BJ (cell line): ENCODE data around the gene COL12A1. TPM values are rescaled to one million over a fixed set of nuclear protein-coding genes. Genes with fewer than 3 reads are reported as not detected.

Experiments
- CTCF ChIA-PET: fragments of 350-600 bp; formaldehyde crosslinking; extraction: SDS; loops from one replicate; lab custom pipeline; 2021; ENCODE audit warnings: antibody characterized with exemption, inconsistent platforms; lab: Yijun Ruan, JAX
- POLR2A ChIA-PET: fragments of 300-600 bp; sonication (Branson Sonifier 250); formaldehyde crosslinking; extraction: SDS; loops from one replicate; lab custom pipeline; 2021; ENCODE audit warnings: antibody characterized with exemption; lab: Charles Lee
- DNase-seq: peaks from one replicate; pipeline ENCODE4 v3.0.0-alpha.2; 2011; ENCODE audit warnings: low read depth
- H3K27me3 ChIP-seq: 2 replicates; pipeline ENCODE4 v1.6.0; 2011; ENCODE audit warnings: low read length; ENCODE audit not compliant: control insufficient read depth, insufficient read depth
- H3K36me3 ChIP-seq: 2 replicates; pipeline ENCODE4 v1.5.1; 2011; ENCODE audit warnings: low read length; ENCODE audit not compliant: control insufficient read depth, insufficient read depth
- H3K4me3 ChIP-seq: 2 replicates; pipeline ENCODE4 v1.5.1; 2011; ENCODE audit warnings: low read depth, mild to moderate bottlenecking, control low read depth, low read length
- polyA plus RNA-seq: library from polyadenylated mRNA; depleted of rRNA; stranded (reverse); fragments of >200 nt; gene quantifications from 2 replicates; pipeline ENCODE4 v1.2.3, GENCODE V29; 2011
- TF ChIP-seq, protein P1 (sequence below): IDR thresholded peaks from 2 replicates; pipeline ENCODE4 v1.5.1; 2011; ENCODE audit warnings: low read depth, mild to moderate bottlenecking, control low read depth, inconsistent platforms, low read length, moderate library complexity; ENCODE audit not compliant: insufficient read depth

The COL12A1 gene
- polyA plus RNA-seq, 1 experiment = 1,308 TPM

DNA sequence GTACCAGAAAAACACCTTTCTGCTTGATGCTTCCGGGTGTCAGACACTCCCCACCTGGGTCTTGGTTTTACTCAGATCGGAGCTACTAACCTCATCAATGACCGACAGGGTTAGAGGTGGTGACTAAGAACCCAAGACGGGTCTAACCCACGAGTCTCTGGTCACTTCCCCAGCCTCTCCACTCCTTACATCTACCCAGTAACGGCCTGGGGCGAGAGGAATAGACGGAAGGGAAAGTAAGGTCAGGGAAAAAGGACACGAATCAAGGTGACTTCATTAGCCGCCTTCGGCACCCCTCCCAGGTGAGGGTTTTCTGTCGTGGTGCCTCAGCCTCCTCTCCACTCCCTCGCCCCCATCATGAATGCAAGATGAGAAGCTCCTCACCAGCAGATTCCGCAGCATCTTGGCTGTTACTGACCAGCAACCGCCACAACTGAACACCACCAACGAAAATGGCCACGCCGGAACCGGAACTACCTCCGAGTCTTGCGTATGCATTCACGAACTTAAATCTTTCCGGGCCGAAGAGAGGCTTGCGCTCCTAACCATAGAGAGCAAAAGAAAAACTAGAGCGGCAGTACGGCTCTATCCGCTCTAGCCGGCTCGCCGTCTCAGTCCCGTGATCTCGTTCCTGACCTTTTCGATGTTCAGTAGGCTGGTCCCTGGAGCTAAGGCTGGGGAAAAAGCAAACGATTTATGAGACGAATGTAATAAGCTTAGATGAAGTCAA lies 37.6 kb upstream of the COL12A1 start, which contains the start of gene COX7A2:
TSS of gene COX7A2 (minus strand) at position 469 of the 730 bp plus-strand sequence. CDS start at position 402, 67 bp downstream.
- Histone ChIP-seq H3K36me3 (peaks cover 4% of the 10 kb centered on the region), H3K4me3 (peak within 1 kb of the TSS; percentile 68), H3K27me3 (no peaks in the 10 kb centered on the region)
- TF ChIP-seq, protein P1, sequence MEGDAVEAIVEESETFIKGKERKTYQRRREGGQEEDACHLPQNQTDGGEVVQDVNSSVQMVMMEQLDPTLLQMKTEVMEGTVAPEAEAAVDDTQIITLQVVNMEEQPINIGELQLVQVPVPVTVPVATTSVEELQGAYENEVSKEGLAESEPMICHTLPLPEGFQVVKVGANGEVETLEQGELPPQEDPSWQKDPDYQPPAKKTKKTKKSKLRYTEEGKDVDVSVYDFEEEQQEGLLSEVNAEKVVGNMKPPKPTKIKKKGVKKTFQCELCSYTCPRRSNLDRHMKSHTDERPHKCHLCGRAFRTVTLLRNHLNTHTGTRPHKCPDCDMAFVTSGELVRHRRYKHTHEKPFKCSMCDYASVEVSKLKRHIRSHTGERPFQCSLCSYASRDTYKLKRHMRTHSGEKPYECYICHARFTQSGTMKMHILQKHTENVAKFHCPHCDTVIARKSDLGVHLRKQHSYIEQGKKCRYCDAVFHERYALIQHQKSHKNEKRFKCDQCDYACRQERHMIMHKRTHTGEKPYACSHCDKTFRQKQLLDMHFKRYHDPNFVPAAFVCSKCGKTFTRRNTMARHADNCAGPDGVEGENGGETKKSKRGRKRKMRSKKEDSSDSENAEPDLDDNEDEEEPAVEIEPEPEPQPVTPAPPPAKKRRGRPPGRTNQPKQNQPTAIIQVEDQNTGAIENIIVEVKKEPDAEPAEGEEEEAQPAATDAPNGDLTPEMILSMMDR = no peak
- ChIA-PET POLR2A (interaction anchor here (0.6 to 0.7 kb wide), 2 partner anchors 25 to 1370 kb away, joined by 3 to 4 read pairs; no protein-coding TSS in a partner anchor), CTCF (interaction anchor here (0.9 to 1.3 kb wide), 8 partner anchors 10 to 368 kb away, joined by 3 to 4 read pairs (median 3); no protein-coding TSS in a partner anchor)
- peak; percentile 96 for DNase-seq

GRCh38 chr6:75236630-75237029 lies 30.8 kb upstream of the COL12A1 start:
- Histone ChIP-seq H3K4me3 (no peak overlapping the region), H3K36me3 (peaks cover 6% of the 10 kb centered on the region), H3K27me3 (no peaks in the 10 kb centered on the region)
- CTCF ChIA-PET = interaction anchor here (1.4 kb wide), 1 partner anchor 24 kb away, joined by 3 read pairs; no protein-coding TSS in a partner anchor
- TF ChIP-seq, protein P1 = no peak
- no peak for DNase-seq
- POLR2A ChIA-PET = interaction anchor here (0.6 kb wide), 1 partner anchor 560 kb away, joined by 7 read pairs; no protein-coding TSS in a partner anchor

DNA sequence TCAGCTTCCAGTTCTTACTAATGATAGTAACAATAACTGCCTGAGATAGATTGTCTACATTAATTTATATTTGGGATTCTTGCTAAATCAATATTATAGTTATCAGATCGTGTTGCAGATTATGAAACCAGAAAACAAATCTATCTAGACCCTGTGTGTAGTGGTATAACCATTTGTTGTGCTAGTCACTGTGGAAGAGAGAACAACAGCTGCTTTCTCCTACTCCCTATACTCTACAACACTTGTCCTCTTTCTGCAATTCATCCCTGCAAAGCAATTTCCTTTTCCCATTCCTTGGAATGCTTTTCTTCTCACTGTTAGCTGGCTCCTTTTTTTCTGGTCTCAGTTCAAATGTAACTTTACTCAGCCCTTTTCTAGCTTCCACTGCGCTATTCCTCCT lies 29.4 kb upstream of the COL12A1 start:
- no peak for DNase-seq
- Histone ChIP-seq H3K27me3 (no peaks in the 10 kb centered on the region), H3K4me3 (no peak overlapping the region), H3K36me3 (peaks cover 6% of the 10 kb centered on the region)
- POLR2A ChIA-PET = no interaction called here
- CTCF ChIA-PET = no interaction called here
- TF ChIP-seq, protein P1 = no peak

- ChIA-PET CTCF (interaction anchor here (1.2 to 1.6 kb wide), 3 partner anchors 22 to 26 kb away, joined by 3 to 5 read pairs (median 4); no protein-coding TSS in a partner anchor), POLR2A (no interaction called here)
- H3K36me3 ChIP-seq = peaks cover 6% of the 10 kb centered on the region
- DNase-seq = no peak
- no peaks in the 10 kb centered on the region for H3K27me3 ChIP-seq
- no peak overlapping the region for H3K4me3 ChIP-seq
- TF ChIP-seq, protein P1 = no peak
Measured at GRCh38 chr6:75234126-75234865, 28.4 kb upstream of the COL12A1 start.
